ENCODE measurements around the gene TMEM11. TPM values are rescaled to one million over a fixed set of nuclear protein-coding genes. Genes with fewer than 3 reads are reported as not detected.

Gene TMEM11
- total RNA-seq, 1 donor from 2014 or later, result 17.3 TPM

GRCh38 chr17:21166595-21167210, 47.3 kb downstream of the TMEM11 start:
- Histone ChIP-seq H3K4me2 (no peak overlapping the region), H3K4me1 (no peaks in the 10 kb centered on the region), H3F3A (ENCODE audit: low read depth) (no peaks in the 10 kb centered on the region), H3K27me3 (no peaks in the 10 kb centered on the region), H3K27ac (no peak overlapping the region), H4K20me1 (ENCODE audit: low read depth) (no peaks in the 10 kb centered on the region), H3K9me3 (ENCODE audit: low read depth) (no peaks in the 10 kb centered on the region), H3K79me2 (ENCODE audit: low read depth) (no peaks in the 10 kb centered on the region), H3K36me3 (no peaks in the 10 kb centered on the region), H3K9ac (no peak overlapping the region), H3K4me3 (no peak overlapping the region), H2AFZ (replicated peaks) (no peak overlapping the region)
- Mint-ChIP-seq H3K9me3 (no peaks in the 10 kb centered on the region), H3K36me3 (no peaks in the 10 kb centered on the region), H3K4me1 (peaks cover 17% of the 10 kb centered on the region), H3K27ac (no peak overlapping the region), H3K27me3 (ENCODE audit: insufficient read depth, low read depth) (peaks cover 5% of the 10 kb centered on the region), H3K4me3 (no peak overlapping the region)
- TF ChIP-seq EZH2phosphoT487 (IDR thresholded peaks at IDR 0.05) (no peak), CTCF (IDR thresholded peaks at IDR 0.05) (no peak), EZH2 (IDR thresholded peaks at IDR 0.05) (no peak)
- no peak for DNase-seq (ENCODE audit: low spot score)

- Histone ChIP-seq H3K9ac (no peak overlapping the region), H3K27ac (no peak overlapping the region), H3F3A (ENCODE audit: low read depth) (no peaks in the 10 kb centered on the region), H3K9me3 (ENCODE audit: low read depth) (no peaks in the 10 kb centered on the region), H2AFZ (replicated peaks) (no peak overlapping the region), H3K27me3 (no peaks in the 10 kb centered on the region), H3K4me1 (no peaks in the 10 kb centered on the region), H4K20me1 (ENCODE audit: low read depth) (no peaks in the 10 kb centered on the region), H3K4me2 (no peak overlapping the region), H3K79me2 (ENCODE audit: low read depth) (no peaks in the 10 kb centered on the region), H3K36me3 (no peaks in the 10 kb centered on the region), H3K4me3 (no peak overlapping the region)
- no peak for DNase-seq (ENCODE audit: low spot score)
- Mint-ChIP-seq H3K4me1 (peaks cover 16% of the 10 kb centered on the region), H3K9me3 (no peaks in the 10 kb centered on the region), H3K27ac (no peak overlapping the region), H3K27me3 (ENCODE audit: insufficient read depth, low read depth) (peaks cover 5% of the 10 kb centered on the region), H3K36me3 (no peaks in the 10 kb centered on the region), H3K4me3 (no peak overlapping the region)
- TF ChIP-seq EZH2phosphoT487 (IDR thresholded peaks at IDR 0.05) (no peak), EZH2 (IDR thresholded peaks at IDR 0.05) (no peak), CTCF (IDR thresholded peaks at IDR 0.05) (no peak)
Measured at GRCh38 chr17:21165922-21166594, 47.9 kb downstream of the TMEM11 start.

GRCh38 chr17:21164620-21165019, 49.3 kb downstream of the TMEM11 start:
- Mint-ChIP-seq H3K27ac (no peak overlapping the region), H3K9me3 (no peaks in the 10 kb centered on the region), H3K4me1 (peaks cover 13% of the 10 kb centered on the region), H3K36me3 (no peaks in the 10 kb centered on the region), H3K4me3 (no peak overlapping the region), H3K27me3 (ENCODE audit: insufficient read depth, low read depth) (peaks cover 5% of the 10 kb centered on the region)
- Histone ChIP-seq H3K27ac (no peak overlapping the region), H3K4me1 (no peaks in the 10 kb centered on the region), H3K79me2 (ENCODE audit: low read depth) (no peaks in the 10 kb centered on the region), H4K20me1 (ENCODE audit: low read depth) (no peaks in the 10 kb centered on the region), H3K9me3 (ENCODE audit: low read depth) (no peaks in the 10 kb centered on the region), H3K36me3 (no peaks in the 10 kb centered on the region), H3K9ac (no peak overlapping the region), H3K4me3 (no peak overlapping the region), H3K4me2 (no peak overlapping the region), H3F3A (ENCODE audit: low read depth) (no peaks in the 10 kb centered on the region), H2AFZ (replicated peaks) (no peak overlapping the region), H3K27me3 (no peaks in the 10 kb centered on the region)
- TF ChIP-seq EZH2phosphoT487 (IDR thresholded peaks at IDR 0.05) (no peak), EZH2 (IDR thresholded peaks at IDR 0.05) (no peak)
- DNase-seq (ENCODE audit: low spot score), result no peak

GRCh38 chr17:21164216-21164615, 49.7 kb downstream of the TMEM11 start:
- Histone ChIP-seq H4K20me1 (ENCODE audit: low read depth) (no peaks in the 10 kb centered on the region), H3K27ac (no peak overlapping the region), H3K4me2 (no peak overlapping the region), H3K36me3 (no peaks in the 10 kb centered on the region), H2AFZ (replicated peaks) (no peak overlapping the region), H3K9ac (no peak overlapping the region), H3K4me3 (no peak overlapping the region), H3K79me2 (ENCODE audit: low read depth) (no peaks in the 10 kb centered on the region), H3F3A (ENCODE audit: low read depth) (no peaks in the 10 kb centered on the region), H3K9me3 (ENCODE audit: low read depth) (no peaks in the 10 kb centered on the region), H3K27me3 (no peaks in the 10 kb centered on the region), H3K4me1 (no peaks in the 10 kb centered on the region)
- Mint-ChIP-seq H3K9me3 (no peaks in the 10 kb centered on the region), H3K27me3 (ENCODE audit: insufficient read depth, low read depth) (peaks cover 5% of the 10 kb centered on the region), H3K4me3 (no peak overlapping the region), H3K27ac (no peak overlapping the region), H3K4me1 (peaks cover 13% of the 10 kb centered on the region), H3K36me3 (no peaks in the 10 kb centered on the region)
- DNase-seq (ENCODE audit: low spot score), result no peak
- TF ChIP-seq EZH2phosphoT487 (IDR thresholded peaks at IDR 0.05) (no peak), CTCF (IDR thresholded peaks at IDR 0.05) (no peak), EZH2 (IDR thresholded peaks at IDR 0.05) (no peak)
